Measurements from ENCODE around the gene PRIM2.
"Not testable (repeated sequence)": the region's sequence is repeated elsewhere in the genome, so short reads cannot be mapped to it uniquely, and the experiment has no call there.

DNA sequence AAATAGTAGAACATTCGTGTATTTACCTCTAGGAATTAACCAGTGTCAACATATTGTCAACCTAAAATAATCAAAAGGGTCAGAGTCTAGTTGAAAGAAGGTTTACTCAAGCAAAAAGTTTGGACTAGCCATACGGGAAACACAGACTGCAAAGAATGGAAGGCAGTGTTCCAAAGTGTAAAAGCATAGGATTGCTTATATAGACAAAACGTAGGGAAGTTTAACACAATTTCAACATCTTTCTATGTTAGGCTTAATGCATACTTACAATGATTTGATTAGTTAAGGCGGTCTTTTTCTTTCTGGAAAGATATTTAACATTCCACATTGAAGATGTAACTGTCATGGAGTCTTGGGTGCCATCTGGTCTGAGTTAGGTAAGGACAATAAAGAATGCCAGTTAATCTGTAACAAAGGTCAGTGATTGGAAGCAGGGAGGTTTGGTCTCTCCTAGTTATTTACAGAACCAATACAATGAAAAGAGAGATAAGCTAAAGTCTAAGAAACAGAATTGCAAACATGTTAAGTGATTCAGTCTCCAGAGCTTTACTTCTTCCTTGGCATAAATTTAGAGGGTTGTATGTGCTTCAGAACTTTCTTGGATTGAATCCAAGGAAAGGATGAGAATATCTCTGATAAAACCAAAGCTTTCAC is 183.1 kb downstream of the PRIM2 start:
- not testable (repeated sequence) for TF ChIP-seq POLR2A (IDR thresholded peaks at IDR 0.05)
- TF ChIP-seq, protein P1, sequence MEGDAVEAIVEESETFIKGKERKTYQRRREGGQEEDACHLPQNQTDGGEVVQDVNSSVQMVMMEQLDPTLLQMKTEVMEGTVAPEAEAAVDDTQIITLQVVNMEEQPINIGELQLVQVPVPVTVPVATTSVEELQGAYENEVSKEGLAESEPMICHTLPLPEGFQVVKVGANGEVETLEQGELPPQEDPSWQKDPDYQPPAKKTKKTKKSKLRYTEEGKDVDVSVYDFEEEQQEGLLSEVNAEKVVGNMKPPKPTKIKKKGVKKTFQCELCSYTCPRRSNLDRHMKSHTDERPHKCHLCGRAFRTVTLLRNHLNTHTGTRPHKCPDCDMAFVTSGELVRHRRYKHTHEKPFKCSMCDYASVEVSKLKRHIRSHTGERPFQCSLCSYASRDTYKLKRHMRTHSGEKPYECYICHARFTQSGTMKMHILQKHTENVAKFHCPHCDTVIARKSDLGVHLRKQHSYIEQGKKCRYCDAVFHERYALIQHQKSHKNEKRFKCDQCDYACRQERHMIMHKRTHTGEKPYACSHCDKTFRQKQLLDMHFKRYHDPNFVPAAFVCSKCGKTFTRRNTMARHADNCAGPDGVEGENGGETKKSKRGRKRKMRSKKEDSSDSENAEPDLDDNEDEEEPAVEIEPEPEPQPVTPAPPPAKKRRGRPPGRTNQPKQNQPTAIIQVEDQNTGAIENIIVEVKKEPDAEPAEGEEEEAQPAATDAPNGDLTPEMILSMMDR (IDR thresholded peaks at IDR 0.05), result not testable (repeated sequence)

Data from thyroid gland (tissue), 4 donors.